Measurements from ENCODE around the gene IRX5.

Gene IRX5

DNA sequence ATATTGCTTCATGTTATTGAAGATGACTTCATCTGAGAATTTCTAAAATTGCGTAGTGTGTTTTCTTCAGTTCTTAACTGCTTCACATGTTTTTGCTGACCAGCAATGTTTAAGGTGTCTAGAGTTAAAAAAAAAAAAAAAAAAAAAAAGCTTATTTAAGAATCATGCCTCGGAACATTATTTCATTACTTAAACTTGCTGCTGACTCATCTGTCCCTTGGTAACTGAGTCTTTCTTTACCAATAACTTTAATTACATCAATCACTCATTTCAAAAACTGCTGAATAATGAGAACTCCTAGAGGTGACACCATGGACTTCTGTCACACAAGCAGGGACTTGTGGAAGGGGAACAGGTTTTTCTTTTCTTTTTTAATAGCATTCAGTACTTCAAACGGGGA, 16.2 kb downstream of the IRX5 start (continued):
- TF ChIP-seq PATZ1 (CRISPR knock-in tag; IDR thresholded peaks at IDR 0.05; ENCODE audit: borderline replicate concordance) (no peak), CSRNP3 (CRISPR knock-in tag; IDR thresholded peaks at IDR 0.05) (no peak), ESRRG (CRISPR knock-in tag; IDR thresholded peaks at IDR 0.05) (no peak), GLIS3 (CRISPR knock-in tag; IDR thresholded peaks at IDR 0.05) (no peak), ZFP3 (CRISPR knock-in tag; IDR thresholded peaks at IDR 0.05) (no peak), ISL1 (CRISPR knock-in tag; IDR thresholded peaks at IDR 0.05) (no peak), TOX (CRISPR knock-in tag; IDR thresholded peaks at IDR 0.05; ENCODE audit: borderline replicate concordance) (no peak), CSDC2 (CRISPR knock-in tag; IDR thresholded peaks at IDR 0.05) (no peak)
- TF ChIP-seq, protein P1, sequence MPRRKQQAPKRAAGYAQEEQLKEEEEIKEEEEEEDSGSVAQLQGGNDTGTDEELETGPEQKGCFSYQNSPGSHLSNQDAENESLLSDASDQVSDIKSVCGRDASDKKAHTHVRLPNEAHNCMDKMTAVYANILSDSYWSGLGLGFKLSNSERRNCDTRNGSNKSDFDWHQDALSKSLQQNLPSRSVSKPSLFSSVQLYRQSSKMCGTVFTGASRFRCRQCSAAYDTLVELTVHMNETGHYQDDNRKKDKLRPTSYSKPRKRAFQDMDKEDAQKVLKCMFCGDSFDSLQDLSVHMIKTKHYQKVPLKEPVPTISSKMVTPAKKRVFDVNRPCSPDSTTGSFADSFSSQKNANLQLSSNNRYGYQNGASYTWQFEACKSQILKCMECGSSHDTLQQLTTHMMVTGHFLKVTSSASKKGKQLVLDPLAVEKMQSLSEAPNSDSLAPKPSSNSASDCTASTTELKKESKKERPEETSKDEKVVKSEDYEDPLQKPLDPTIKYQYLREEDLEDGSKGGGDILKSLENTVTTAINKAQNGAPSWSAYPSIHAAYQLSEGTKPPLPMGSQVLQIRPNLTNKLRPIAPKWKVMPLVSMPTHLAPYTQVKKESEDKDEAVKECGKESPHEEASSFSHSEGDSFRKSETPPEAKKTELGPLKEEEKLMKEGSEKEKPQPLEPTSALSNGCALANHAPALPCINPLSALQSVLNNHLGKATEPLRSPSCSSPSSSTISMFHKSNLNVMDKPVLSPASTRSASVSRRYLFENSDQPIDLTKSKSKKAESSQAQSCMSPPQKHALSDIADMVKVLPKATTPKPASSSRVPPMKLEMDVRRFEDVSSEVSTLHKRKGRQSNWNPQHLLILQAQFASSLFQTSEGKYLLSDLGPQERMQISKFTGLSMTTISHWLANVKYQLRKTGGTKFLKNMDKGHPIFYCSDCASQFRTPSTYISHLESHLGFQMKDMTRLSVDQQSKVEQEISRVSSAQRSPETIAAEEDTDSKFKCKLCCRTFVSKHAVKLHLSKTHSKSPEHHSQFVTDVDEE (CRISPR knock-in tag; IDR thresholded peaks at IDR 0.05): no peak

DNA sequence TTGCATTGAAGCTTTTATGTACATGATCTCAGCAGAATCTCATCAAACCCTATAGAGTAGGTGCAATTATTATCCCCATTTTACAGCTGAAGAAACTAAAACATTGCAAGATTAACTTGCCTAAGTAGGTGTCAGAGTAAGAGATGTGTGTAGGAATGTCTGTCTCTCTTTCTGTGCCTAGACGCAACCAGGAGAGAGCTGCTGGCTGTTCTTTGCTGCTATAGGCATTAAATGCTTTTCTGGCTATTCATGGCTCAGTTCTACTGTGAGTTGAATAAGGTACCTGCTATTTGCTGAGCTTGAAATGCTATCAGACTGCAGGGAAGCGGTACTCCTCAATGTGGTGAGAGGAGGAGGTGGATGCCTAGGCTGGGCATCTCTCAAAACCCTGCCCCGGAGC, 17.0 kb downstream of the IRX5 start:
- no peak for ATAC-seq
- TF ChIP-seq, protein P2, sequence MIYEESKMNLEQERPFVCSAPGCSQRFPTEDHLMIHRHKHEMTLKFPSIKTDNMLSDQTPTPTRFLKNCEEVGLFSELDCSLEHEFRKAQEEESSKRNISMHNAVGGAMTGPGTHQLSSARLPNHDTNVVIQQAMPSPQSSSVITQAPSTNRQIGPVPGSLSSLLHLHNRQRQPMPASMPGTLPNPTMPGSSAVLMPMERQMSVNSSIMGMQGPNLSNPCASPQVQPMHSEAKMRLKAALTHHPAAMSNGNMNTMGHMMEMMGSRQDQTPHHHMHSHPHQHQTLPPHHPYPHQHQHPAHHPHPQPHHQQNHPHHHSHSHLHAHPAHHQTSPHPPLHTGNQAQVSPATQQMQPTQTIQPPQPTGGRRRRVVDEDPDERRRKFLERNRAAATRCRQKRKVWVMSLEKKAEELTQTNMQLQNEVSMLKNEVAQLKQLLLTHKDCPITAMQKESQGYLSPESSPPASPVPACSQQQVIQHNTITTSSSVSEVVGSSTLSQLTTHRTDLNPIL (CRISPR knock-in tag; IDR thresholded peaks at IDR 0.05; ENCODE audit: low read depth): no peak
- no peak for TF ChIP-seq ZC3H10 (CRISPR knock-in tag; IDR thresholded peaks at IDR 0.05)
- no peak for TF ChIP-seq OSR1 (CRISPR knock-in tag; IDR thresholded peaks at IDR 0.05)
- TF ChIP-seq ZFP3 (CRISPR knock-in tag; IDR thresholded peaks at IDR 0.05): no peak
- TF ChIP-seq TOX (CRISPR knock-in tag; IDR thresholded peaks at IDR 0.05; ENCODE audit: borderline replicate concordance): no peak
- no peak for TF ChIP-seq ZNF70 (CRISPR knock-in tag; IDR thresholded peaks at IDR 0.05)

DNA sequence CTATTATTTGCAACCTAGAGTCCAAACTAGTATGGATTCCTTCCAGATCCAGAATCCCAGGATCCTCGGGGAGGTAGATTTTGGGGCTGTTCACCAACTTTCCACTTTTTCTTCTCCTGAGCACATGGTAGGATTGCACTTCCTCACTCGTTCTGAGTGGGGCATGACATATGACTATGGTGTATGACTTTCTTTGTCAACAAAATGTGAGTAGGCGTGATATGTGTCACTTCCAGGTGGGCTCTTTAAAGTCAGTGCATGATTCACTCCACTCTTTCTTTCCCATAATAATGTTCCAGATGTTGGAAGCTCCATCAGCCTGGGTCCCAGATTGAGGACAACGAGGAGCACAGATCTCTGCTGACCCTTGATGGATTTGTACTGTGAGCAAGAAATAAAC, 21.5 kb downstream of the IRX5 start:
- TF ChIP-seq, protein P2 (CRISPR knock-in tag; IDR thresholded peaks at IDR 0.05; ENCODE audit: low read depth): no peak
- TF ChIP-seq ZFP30 (CRISPR knock-in tag; IDR thresholded peaks at IDR 0.05) (no peak), ESRRG (CRISPR knock-in tag; IDR thresholded peaks at IDR 0.05) (no peak), CSDC2 (CRISPR knock-in tag; IDR thresholded peaks at IDR 0.05) (no peak)
- no peak for ATAC-seq

DNA sequence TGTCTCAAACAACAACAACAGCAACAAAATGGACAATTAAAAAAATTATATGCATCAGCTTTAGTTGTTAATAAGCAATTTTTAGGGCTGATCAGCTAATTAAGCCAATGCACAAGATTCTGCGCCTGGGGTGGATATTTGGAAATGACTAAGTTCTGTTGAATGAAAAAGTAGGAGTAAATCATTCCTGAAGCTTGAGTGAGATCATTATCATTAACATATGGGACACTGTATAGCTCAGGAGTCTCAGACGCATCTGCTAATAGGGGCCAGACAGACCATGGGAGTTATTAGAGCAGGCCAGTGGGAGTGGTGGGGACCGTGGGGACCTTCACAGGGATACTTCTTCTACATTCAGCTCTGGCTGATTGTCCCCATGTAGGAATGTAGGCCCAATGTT, 22.8 kb downstream of the IRX5 start:
- TF ChIP-seq ARNTL (CRISPR knock-in tag; IDR thresholded peaks at IDR 0.05; ENCODE audit: borderline replicate concordance, low read depth) (no peak), ZNF8 (CRISPR knock-in tag; IDR thresholded peaks at IDR 0.05) (no peak), ZFP30 (CRISPR knock-in tag; IDR thresholded peaks at IDR 0.05) (no peak)
- no peak for ATAC-seq

- TF ChIP-seq, protein P2 (CRISPR knock-in tag; IDR thresholded peaks at IDR 0.05; ENCODE audit: low read depth): no peak
- TF ChIP-seq ARNTL (CRISPR knock-in tag; IDR thresholded peaks at IDR 0.05; ENCODE audit: borderline replicate concordance, low read depth): no peak
- no peak for TF ChIP-seq ZNF70 (CRISPR knock-in tag; IDR thresholded peaks at IDR 0.05)
- no peak for TF ChIP-seq BACH2 (CRISPR knock-in tag; IDR thresholded peaks at IDR 0.05; ENCODE audit: borderline replicate concordance)
- no peak for TF ChIP-seq PATZ1 (CRISPR knock-in tag; IDR thresholded peaks at IDR 0.05; ENCODE audit: borderline replicate concordance)
- TF ChIP-seq CSDC2 (CRISPR knock-in tag; IDR thresholded peaks at IDR 0.05): no peak
- ATAC-seq: no peak
These were observed 23.6 kb downstream of the IRX5 start for GRCh38 chr16:54954220-54954619.
